ENCODE results near the gene PTPRE. TPM values are rescaled to one million over a fixed set of nuclear protein-coding genes. Genes with fewer than 3 reads are reported as not detected.

The PTPRE gene
- polyA plus RNA-seq, 10 donors = 4.4 to 9.5 (median 6.5) TPM

DNA sequence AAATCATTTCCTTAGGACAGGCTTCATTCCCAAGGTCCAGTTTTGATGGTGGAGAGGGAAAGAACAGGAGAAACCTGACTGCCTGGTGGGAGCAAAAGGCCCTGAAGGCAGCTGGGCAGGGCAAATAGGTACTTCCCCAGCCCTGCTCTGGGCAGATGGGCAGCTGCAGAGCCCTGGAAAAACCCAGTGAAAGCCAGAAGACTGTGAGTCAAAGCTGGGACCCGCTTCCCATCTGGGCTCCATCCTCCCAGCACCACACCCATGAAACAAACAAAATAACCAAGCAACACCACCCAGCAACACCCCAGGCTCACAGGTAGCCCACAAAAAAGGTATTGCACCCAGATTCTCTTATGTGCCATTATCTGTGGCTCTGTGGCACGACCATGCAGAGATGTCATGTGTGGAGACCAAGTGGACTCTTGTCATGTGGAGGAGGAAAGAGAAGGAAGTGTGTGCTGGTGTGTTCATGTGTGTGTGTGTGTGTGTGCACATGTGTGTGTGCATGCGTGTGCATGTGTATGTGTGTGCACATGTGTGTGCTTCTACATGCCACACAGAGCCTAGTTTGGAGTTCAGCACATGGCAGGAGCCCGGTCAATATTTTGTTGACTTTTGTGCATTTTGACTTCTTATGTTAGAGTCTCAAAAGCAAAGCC, 24.0 kb upstream of the PTPRE start:
- no peak for DNase-seq

DNA sequence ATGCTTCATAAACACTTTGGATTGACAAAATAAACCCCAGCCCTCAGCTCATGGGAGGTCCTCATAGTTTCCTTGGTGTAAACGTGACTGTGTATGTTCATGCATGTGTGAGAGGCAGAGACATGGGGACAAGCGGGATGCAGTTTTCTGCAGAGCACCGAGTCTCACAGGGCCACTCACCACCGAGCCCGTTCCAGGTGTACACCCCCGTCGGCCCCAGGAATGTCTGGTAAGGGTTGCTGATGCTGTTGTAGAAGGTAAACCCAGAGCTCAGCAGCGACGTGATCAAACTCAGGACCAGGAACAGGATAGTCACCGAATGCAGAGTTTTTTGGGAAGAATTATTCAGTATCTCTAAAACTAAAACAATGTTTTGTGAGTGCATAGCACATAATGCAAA, 23.4 kb upstream of the PTPRE start:
- no peak for DNase-seq

DNA sequence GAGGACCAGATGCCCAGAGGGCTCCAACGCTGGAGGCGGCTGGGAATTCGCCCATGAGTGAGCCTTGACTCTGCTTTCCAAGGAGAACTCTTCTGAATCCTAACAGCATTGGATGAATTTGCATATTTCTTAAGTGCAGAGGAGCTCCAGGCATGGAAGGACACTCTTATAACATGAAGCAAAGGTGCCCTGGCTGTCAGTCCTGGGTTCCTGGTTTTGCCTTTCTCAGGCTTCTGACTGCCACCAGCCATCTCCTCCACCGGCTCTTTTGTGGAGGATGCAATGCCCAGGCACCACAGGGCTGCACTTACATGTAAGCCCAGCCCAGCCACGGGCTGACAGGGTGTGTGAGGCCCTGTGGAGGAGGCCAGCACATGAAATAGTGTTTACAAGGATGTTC, 22.4 kb upstream of the PTPRE start:
- DNase-seq = no peak

DNA sequence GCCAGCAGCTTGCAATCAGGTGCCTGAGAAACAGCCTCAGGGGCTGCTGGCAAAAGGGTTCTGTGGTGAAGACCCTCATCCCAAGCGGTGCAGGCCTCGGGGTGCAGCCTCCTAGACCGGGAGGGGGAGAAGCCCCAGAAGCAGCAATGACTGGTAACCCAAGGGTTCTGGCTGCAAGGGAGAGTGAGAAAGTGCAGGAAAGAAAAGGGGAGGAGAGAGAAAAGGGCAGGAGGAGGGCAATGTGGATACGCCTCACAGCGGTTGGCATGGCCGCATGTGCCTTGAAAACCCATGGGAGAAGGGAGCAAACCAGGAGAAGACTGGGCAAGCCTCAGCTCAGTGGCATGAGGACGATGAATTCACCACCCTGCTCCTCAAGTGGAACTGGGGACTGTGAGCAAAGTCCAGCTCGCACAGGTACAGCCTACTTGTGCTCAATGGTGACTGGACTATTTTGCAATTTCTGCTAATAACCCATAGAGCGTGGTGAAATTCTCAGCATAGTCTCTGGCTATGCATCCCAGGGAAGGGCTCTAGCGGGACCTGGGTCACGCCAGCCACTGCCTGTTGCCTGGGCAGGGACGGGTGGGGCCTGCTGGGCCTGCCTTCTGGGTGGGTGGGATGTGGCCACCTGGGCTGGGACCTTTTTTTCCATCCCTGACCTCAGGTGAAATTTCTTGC, 20.4 kb upstream of the PTPRE start:
- no peak for DNase-seq

DNA sequence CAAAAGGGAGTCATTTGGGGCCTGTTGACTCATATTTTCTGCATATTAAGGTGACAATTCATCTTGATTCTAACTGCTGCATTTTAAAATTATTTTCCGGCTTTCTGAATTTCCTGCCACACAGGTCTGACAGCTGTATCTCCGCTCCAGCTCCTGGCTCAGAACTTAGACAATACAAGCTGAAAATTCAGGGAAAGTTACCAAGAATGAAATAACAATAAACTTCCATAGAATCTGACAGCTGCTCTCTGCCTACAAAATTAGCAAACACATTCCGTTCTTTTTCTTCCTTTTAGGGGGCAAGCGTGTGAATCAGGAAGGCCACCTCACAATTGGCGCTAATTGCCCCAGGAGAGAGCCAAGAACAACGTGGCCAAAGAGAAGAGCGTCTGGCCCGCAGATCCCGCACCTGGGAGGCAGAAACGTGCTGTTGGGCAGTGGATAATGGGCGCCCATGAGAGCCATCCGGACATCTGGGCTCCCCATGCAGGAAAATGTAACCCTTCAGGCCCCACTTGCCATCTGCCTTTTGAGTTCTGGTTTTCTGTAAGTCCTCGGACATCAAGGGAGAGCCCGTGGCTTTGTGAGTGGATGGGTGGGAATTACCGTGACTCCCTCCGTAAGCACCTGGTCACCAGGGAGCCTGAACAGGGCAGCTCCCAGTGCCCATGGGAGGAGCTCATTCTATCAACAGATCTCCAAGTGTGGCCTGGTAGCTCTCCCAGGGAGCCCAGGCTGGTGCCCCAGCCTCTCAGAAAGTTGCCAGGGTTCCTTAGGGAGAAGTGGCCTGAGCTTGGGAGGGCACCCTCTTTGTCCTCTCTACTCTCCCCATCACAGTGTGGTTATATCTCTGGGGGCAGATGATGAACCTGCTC, 19.1 kb upstream of the PTPRE start:
- peak in 1 of 3 donors; percentile 55 for DNase-seq

DNA sequence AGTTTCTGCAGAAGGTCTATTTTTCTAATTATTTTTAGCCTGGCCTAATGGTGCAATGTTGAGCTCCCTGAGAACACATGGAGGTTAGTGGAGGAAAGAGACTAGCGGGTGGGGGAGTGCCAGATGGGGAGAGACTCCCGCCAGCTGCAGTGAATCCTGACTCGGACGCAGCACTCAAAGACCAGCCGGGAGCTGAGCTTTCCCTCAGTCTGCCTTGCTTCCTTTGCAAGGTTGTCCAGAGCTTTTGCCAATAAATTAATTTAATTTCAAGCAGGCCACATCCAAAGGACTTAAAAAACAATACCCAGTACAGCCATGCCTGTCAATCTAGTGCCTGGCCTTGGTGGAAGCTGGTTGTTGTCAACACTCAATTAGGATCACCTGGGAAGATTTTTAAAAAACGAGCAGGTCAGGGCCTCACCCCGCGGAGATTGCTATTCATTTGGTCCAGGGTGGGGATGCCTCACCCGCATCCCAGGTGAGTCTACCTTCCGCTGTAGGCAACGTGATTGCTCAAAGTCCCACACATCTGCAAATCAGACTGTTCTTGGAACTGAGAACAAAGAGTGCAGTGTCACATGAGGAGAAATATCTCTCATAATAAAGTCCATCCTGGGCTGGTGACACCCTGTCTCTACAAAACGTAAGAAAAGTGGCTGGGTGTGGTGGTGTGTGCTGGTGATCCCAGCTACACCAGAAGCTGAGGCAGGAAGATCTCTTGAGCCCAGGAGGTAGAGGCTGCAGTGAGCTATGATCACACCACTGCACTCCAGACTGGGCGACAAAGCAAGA, 18.2 kb upstream of the PTPRE start:
- DNase-seq = peak in 1 of 3 donors; percentile 48

DNA sequence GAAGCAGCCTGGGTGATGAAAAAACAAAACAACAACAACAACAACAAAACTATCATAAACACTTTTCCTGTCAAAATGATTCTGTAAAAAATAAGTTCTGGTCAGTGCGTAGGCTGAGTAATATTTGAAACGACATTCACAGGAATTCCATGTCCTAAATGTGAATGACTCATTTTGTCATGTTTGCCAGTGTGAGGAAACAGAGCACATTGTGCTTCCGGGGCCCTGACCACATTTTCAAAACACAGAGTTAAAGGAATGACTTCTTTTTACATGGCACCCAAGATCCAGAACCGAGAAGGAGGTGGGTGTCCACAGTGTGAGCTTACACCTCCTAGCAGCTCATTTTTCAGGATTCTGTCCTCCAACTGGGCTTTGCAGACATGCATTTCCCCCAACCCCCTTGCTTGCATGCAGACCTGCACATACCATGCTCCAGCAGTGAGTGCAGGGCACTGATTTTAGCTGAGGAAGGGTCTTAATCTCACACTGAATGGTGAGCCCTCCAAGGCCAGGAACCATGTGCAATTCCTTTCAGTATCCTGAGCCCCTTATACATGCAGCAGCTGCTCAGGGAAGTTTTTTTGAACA, 17.2 kb upstream of the PTPRE start:
- peak in 1 of 3 donors; percentile 28 for DNase-seq

DNA sequence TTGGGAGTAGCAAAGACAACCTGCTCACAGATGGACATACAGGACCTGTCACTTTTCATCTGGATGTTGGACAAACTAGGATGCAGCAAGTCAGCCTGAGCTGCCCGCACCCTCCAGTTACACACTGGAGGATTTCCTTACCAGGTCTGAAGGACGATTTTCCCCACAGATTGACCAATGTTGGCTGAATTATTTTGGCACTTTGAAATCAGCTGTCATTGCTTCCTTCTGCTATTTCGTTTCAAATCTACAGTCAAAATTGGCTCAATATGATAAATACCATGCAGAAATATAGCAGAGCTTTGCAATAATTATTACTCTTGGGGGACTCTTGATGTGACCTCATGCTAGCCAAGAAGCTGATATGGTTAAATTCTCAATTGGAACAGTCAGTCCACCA, 16.7 kb upstream of the PTPRE start:
- DNase-seq = no peak

DNA sequence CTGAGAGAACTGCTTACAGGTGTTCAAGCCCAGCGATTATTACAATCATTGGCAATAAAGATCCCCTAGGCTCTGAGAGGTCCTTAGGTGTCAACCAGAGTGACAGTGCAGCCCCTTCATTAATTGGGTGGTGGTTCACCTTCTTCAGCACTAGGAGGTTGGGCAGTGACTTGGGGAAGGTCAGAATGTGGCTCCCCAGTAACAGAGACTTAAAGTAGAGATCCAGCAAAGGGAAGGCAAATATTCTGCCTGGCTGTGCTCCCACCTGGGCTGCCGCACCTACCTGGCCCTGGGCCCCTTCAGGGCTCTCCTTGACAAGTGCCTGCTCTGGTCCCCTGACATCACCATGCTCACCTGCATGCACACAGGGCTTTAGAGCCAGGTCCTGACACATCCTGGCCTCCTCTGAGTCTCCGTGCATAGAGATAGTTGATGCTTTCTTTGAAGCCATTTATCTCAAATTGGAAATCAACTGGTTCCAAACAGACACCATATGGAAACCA, 16.0 kb upstream of the PTPRE start:
- no peak for DNase-seq

DNA sequence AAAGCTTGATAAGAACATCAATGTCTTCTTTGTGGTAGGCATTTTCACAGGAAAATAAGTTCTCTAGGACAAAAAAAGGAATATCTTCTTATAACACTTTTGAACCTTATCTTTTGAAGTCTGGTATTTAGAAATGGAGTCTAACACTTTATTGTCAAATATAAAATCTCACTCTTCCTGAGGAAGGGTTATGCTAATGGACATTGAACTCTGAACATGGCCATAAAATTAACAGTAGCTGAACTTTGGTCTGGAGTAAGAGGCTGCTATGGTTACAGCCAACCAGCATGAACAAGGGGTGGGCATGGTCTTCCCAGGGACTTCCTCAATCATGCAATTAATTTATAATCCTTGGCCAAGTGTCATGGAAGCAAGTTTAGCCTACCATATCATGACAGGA, 14.2 kb upstream of the PTPRE start, which contains the start of gene CLRN3:
TSS of gene CLRN3 (minus strand) at position 199 of the 400 bp plus-strand sequence. CDS start at position 42, 157 bp downstream.
- no peak for DNase-seq

DNA sequence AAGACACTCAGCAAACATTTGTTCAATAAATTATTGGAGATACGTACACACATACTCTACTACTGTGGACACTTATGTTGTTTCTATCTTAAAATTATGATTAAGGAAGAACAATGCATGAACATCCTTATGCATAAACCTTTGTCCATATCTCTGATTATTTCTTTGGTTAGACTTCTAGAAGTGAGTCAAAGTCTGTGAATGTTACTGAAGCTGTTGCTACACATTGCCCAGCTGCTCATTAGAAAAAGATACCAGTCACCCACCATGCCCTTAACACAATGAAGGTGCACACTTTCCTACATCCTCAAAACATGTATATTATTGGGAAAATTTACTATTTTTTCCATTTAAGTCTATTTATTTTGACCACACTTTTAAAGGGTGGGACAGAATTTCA, 12.8 kb upstream of the PTPRE start:
- no peak for DNase-seq

DNA sequence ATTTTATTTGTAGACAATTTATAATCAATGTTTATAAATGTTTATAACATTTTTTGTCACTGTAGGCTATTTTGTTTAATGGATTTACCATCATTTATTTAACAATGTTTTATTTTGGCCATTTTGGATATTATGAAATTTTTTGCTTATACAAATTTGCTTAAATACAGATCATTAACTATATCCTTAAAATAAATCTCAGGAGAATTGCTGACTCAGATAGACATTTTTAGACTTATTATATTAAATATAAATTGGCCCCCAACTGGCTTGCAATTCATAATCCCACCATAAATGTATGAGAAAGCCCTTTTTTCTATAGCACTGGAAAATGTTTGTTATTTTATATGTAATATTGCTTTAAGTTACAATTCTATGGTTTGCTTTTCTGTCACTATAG, 10.3 kb upstream of the PTPRE start:
- no peak for DNase-seq

DNA sequence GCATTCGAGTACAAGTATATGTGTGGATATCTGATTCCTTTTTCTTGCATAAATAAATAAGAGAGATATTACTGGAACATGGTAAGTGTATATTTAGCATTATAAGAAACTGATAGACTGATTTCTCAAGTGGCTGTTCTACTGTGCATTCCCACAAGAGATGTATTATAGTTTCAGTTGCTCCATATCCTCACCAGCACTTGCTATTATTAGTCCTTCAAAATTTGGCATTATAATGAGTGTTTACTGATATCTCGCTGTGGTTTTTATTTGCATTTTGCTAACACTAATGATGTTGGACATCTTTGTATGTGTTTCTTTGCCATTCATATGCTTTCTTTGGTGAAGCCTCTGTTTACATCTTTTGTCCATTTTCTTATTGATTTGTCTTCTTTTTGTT, 9.7 kb upstream of the PTPRE start:
- no peak for DNase-seq

DNA sequence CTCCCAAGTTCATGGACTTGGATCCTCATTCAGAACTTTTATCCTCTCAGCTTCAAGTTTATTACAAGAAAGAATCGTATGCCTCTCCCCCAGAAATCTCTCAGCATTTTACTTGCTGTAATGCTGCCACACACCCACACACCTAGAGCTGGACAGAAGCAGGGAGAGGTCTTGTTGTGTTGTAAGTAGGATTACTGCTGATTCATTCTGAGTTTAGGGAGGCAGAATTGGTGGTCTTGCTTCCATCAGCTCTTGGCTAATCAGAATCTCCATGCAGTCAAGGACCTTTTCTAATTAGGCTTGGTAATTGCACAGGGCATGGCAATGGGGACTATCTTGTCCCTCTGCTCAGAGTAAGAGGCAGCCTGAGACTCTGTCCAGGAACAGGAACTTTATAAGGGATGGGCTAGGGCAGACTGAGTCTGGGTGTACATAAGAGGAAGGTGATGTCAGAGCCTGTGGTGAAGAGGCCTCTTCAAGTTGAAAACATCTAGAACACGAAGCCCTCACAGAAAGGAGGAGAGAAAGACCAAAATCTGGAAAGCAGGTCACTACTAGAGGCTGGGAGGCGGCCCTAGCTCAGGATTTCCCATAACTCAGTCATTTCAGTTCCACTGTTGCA, 7.0 kb upstream of the PTPRE start:
- no peak for DNase-seq

DNA sequence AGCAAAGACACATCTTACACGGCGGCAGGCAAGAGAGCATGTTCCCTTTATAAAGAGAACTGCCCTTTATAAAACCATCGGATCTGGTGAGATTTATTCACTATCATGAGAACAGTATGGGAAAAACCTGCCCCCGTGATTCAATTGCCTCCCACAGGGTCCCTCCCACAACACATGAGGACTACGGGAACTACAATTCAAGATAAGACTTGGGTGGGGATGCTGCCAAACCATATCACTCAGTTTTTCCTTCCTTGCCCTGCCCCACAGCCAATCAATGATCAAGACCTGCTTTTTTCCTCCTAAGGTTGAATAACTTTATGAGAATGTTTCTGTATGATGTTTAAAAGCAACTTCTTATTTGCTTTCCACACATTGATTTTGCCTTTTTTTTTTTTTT, 3.1 kb upstream of the PTPRE start:
- no peak for DNase-seq

DNA sequence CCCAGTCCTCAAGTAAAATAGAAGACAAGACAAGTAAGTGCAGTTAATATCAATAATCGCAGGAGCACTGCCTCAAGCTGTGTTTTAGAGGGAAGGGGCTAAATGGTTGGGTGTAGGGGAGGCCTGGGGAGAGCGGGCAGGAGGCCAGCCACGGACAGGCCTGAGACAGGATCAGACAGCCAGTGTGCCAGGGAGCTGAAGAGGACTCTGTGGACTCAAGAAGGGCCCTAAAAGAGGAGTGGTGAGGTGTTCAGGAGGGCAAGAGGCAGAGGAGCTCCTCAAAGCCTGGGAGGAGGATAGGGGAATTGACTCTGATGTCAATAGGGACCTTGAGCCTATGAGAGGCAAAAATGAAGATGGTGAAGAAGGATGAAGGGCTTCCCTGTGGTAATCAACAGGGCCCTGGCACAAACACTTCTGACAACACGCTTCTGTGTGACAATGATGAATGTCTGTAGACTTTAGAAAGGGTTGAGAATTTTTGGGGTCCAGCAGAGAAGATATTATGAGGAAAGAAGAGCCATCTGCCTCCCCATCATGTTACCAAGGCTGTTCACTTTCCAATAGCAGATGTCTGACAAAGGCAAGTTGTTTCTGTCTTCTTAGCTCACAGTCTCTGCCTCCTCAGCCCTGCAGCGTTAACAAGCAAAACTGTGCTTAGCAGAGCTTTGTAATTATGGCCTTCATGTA, 2.4 kb upstream of the PTPRE start:
- DNase-seq = no peak

DNA sequence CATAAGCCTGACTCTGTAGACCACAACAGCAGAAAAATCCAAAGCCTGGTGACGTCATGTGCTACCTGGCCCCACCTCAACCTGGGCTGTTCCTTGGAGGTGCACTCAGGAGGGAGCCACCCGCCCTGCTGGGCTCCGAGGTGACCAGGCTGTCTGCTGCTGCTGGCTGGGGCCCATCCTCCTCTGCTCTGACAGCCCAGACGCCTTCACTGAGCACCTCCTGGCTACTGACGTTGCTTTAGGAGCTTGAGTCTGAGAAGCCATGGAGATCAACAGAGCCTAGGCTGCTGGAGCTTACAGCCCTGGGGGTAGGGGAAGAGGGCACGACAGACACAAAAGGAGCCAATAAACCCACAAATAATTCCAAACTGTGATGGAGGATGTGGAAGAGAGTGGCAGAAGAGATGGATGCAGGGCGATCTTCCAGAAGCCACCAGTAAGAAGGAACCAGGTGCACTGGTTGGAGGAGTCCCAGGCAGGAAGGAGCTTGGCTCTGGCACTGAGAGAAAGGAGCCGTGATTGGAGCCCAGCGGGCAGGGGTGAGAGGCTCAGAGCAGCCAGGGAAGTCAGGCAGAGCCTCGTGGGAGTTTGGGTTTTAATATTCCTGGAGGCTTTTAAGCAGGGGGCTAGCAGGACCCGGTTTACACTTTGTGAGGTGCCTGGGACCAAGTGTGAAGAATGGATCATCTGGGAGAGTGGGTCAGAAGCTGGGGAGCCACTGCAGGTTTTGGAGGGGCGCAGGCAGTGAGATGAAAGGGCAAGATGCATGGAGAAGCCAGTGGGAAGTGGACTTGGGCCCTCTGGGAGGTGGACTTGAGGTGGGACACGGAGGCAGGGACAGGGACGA, 1.7 kb upstream of the PTPRE start:
- no peak for DNase-seq

DNA sequence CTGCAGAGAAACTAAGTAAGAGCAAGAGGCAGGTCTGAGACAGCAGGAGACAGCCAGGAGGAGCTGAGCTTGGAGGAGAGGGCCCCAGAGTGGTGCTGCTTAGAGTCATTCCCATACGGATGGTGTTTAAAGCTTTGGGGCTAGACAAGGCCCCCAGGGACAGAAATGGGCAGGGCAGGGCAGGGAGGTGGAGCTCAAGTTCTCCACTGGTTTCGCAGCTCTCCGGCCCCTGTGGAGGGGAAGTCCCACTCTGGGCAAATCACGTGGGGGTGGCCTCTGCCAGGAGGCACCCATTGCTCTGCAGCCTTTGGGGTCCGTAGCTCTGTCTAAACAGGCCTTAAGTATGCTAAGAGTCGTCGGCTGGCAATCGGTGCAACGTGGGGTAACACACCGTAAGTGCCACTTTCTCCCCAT, 1.0 kb upstream of the PTPRE start:
- no peak for DNase-seq
